Tongue (tissue), 2 donors: ENCODE measurements around the gene CDS2. TPM values are rescaled to one million over a fixed set of nuclear protein-coding genes. Genes with fewer than 3 reads are reported as not detected.
"Not testable (repeated sequence)": the region's sequence is repeated elsewhere in the genome, so short reads cannot be mapped to it uniquely, and the experiment has no call there.

ENCODE experiments used
- DNase-seq: peaks from one replicate; pipeline ENCODE4 v3.0.0-alpha.2; 2015
- total RNA-seq: library from RNA; depleted of rRNA; stranded (reverse); fragments of >200 nt; gene quantifications from one replicate; pipeline ENCODE4 v1.2.3, GENCODE V29; 2014

The CDS2 gene
- 33.1 TPM for total RNA-seq

- peak; percentile 100 for DNase-seq
Observed at GRCh38 chr20:5126512-5127203, at the start of gene CDS2. Gene CDS2, plus strand, starts transcription at chr20:5127008. Its CDS starts 85 bp downstream, at chr20:5127093.

- no peak for DNase-seq
Observed at GRCh38 chr20:5077761-5078387, 48.9 kb upstream of the CDS2 start.

GRCh38 chr20:5078399-5078958 is 48.3 kb upstream of the CDS2 start:
- DNase-seq = peak; percentile 35

GRCh38 chr20:5080384-5080877 is 46.4 kb upstream of the CDS2 start:
- no peak for DNase-seq

GRCh38 chr20:5085380-5085779 is 41.4 kb upstream of the CDS2 start:
- DNase-seq = no peak

GRCh38 chr20:5088688-5089087 is 38.1 kb upstream of the CDS2 start:
- DNase-seq = no peak

GRCh38 chr20:5090191-5090590 is 36.6 kb upstream of the CDS2 start:
- no peak for DNase-seq

- no peak for DNase-seq
Observed at GRCh38 chr20:5091902-5092301, 34.9 kb upstream of the CDS2 start.

GRCh38 chr20:5092765-5093339 is 34.0 kb upstream of the CDS2 start:
- no peak for DNase-seq

GRCh38 chr20:5095454-5095853 is 31.4 kb upstream of the CDS2 start:
- DNase-seq = no peak

- DNase-seq = no peak
Observed at GRCh38 chr20:5095931-5096330, 30.9 kb upstream of the CDS2 start.

- DNase-seq = no peak
Observed at GRCh38 chr20:5096463-5096862, 30.3 kb upstream of the CDS2 start.

GRCh38 chr20:5099009-5099408 is 27.8 kb upstream of the CDS2 start:
- DNase-seq = not testable (repeated sequence)

GRCh38 chr20:5099909-5100308 is 26.9 kb upstream of the CDS2 start:
- DNase-seq = not testable (repeated sequence)

GRCh38 chr20:5100684-5101347 is 26.0 kb upstream of the CDS2 start:
- peak; percentile 79 for DNase-seq

GRCh38 chr20:5104479-5104878 is 22.3 kb upstream of the CDS2 start:
- no peak for DNase-seq

GRCh38 chr20:5109276-5109675 is 17.5 kb upstream of the CDS2 start:
- no peak for DNase-seq

- no peak for DNase-seq
Observed at GRCh38 chr20:5113615-5113986, 13.2 kb upstream of the CDS2 start.

- no peak for DNase-seq
Observed at GRCh38 chr20:5114403-5114802, 12.4 kb upstream of the CDS2 start.

GRCh38 chr20:5116875-5117274 is 9.9 kb upstream of the CDS2 start:
- DNase-seq = no peak

GRCh38 chr20:5118220-5119142 is 8.3 kb upstream of the CDS2 start:
- DNase-seq = no peak

GRCh38 chr20:5119143-5119434 is 7.7 kb upstream of the CDS2 start:
- DNase-seq = no peak
